ENCODE data around the gene CHRM1.

CHRM1 gene

DNA sequence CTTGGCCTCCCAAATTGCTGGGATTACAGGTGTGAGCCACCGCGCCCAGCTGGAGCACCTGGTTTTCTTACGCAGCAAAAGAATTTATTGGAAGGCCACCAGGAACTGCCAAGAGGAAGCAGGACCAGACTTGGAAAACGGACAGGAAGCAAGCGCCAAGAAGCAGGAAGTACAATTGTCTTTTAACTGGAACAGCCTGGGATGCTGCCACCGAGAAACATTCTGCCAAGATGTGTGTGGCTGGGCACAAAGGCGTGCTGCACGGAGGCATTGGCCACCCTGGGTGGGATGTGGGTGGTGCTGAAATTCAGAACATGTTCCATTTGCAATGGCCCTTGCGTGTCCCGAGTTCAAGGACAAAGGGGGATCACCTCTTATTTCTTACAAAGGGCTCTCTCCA lies 25.1 kb downstream of the CHRM1 start:
- H3K9ac ChIP-seq (ENCODE audit: low read length): no peak overlapping the region
- no peaks in the 10 kb centered on the region for H3K79me2 ChIP-seq (ENCODE audit: control insufficient read depth, insufficient read depth, low read length)
- H2BK5ac ChIP-seq (ENCODE audit: low read length): no peak overlapping the region
- no peak overlapping the region for H3K56ac ChIP-seq (ENCODE audit: low read length)
- no peak overlapping the region for H4K5ac ChIP-seq (ENCODE audit: low read length)
- no peaks in the 10 kb centered on the region for H3K36me3 ChIP-seq (ENCODE audit: control insufficient read depth, insufficient read depth, low read length)
- H2BK15ac ChIP-seq (replicated peaks; ENCODE audit: low read depth): no peak overlapping the region
- no peak overlapping the region for H2BK120ac ChIP-seq (ENCODE audit: low read depth, low read length)
- no peak overlapping the region for H3K4me3 ChIP-seq (ENCODE audit: low read length)
- no peak overlapping the region for H3K23ac ChIP-seq (ENCODE audit: low read length)
- H3K4ac ChIP-seq (ENCODE audit: low read depth, low read length): no peak overlapping the region
- H3K79me1 ChIP-seq (ENCODE audit: low read length): no peaks in the 10 kb centered on the region
- no peaks in the 10 kb centered on the region for H3K27me3 ChIP-seq (ENCODE audit: insufficient read depth, low read length, poor library complexity)
- no peak overlapping the region for H3K4me2 ChIP-seq (ENCODE audit: low read length)
- no peak for DNase-seq
- no CpG with 5 or more reads among the region's 10 CpGs for WGBS (ENCODE audit: extremely low coverage, insufficient coverage, low lambda C conversion rate)
- H3K4me1 ChIP-seq (ENCODE audit: control insufficient read depth, low read depth, low read length): no peaks in the 10 kb centered on the region
- H3K18ac ChIP-seq (ENCODE audit: low read length): no peak overlapping the region
- no peak overlapping the region for H3K27ac ChIP-seq (ENCODE audit: low read depth, low read length)
- H4K8ac ChIP-seq (ENCODE audit: low read depth, low read length): no peak overlapping the region
- H2AK5ac ChIP-seq (ENCODE audit: low read length): no peak overlapping the region

DNA sequence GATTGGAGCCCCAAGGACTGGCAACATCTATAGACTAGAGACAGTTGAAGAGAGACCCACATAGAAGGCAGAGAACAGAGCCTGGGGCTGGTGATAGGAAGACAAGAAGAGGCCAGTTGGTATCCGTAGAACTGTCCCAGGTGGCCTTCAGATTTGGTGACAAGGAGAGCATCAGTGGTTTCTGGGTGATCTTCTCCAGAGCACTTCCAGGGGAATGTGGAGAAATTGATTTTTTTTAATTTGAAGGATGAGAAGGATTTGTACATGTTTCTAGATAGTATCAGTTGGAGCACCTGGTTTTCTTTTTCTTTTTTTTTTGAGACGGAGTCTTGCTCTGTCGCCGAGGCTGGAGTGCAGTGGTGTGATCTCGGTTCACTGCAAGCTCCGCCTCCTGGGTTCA lies 25.7 kb downstream of the CHRM1 start:
- Histone ChIP-seq H3K9ac (ENCODE audit: low read length) (no peak overlapping the region), H3K27me3 (ENCODE audit: insufficient read depth, low read length, poor library complexity) (no peaks in the 10 kb centered on the region), H3K23ac (ENCODE audit: low read length) (no peak overlapping the region), H3K4ac (ENCODE audit: low read depth, low read length) (no peak overlapping the region), H3K56ac (ENCODE audit: low read length) (no peak overlapping the region), H4K5ac (ENCODE audit: low read length) (no peak overlapping the region), H3K18ac (ENCODE audit: low read length) (no peak overlapping the region), H3K79me1 (ENCODE audit: low read length) (no peaks in the 10 kb centered on the region), H3K4me3 (ENCODE audit: low read length) (no peak overlapping the region), H2BK15ac (replicated peaks; ENCODE audit: low read depth) (no peak overlapping the region), H3K4me2 (ENCODE audit: low read length) (no peak overlapping the region), H3K4me1 (ENCODE audit: control insufficient read depth, low read depth, low read length) (no peaks in the 10 kb centered on the region), H3K27ac (ENCODE audit: low read depth, low read length) (no peak overlapping the region), H2BK5ac (ENCODE audit: low read length) (no peak overlapping the region), H4K8ac (ENCODE audit: low read depth, low read length) (no peak overlapping the region), H2AK5ac (ENCODE audit: low read length) (no peak overlapping the region), H3K79me2 (ENCODE audit: control insufficient read depth, insufficient read depth, low read length) (no peaks in the 10 kb centered on the region), H2BK120ac (ENCODE audit: low read depth, low read length) (peak overlapping the region; percentile 10), H3K36me3 (ENCODE audit: control insufficient read depth, insufficient read depth, low read length) (no peaks in the 10 kb centered on the region)
- DNase-seq: no peak
- WGBS (ENCODE audit: extremely low coverage, insufficient coverage, low lambda C conversion rate): no CpG with 5 or more reads among the region's 6 CpGs

DNA sequence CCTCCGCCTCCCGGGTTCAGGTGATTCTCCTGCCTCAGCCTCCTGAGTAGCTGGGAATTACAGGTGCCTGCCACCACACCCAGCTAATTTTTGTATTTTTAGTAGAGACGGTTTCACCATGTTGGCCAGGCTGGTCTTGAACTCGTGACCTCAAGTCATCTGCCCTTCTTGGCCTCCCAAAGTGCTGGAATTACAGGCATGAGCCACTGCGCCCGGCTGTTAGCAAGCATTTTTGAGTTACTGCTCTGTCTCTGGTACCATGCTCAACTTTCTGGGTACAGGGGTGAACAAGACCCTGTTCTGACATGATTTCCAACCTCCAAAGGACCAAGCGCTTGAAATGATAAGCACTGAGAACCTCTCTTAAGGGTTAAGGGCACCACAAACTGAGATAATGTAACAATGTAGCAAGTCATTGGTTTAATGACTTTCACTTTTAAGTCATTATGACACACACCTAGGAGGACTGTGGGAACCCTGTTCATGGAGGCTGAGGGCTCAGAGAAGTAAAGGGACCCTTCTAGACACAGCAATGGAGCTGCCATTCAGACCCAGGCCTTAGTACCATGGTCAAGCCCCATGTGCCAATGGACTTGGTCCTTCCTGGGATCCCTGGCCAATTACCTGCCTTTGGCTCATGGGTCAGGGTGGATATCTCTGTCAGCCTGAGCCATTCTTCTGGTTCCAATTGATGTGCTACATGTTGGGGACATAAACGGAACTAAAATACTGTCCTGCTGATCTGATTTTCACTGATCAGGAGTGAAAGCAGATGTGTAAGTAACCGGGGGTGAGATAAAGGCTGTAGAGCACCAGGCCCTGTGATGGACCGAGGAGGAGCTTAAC lies 28.9 kb downstream of the CHRM1 start:
- Histone ChIP-seq H4K8ac (ENCODE audit: low read depth, low read length) (no peak overlapping the region), H3K36me3 (ENCODE audit: control insufficient read depth, insufficient read depth, low read length) (peaks cover 16% of the 10 kb centered on the region), H2BK15ac (replicated peaks; ENCODE audit: low read depth) (no peak overlapping the region), H3K56ac (ENCODE audit: low read length) (no peak overlapping the region), H3K4ac (ENCODE audit: low read depth, low read length) (no peak overlapping the region), H3K4me1 (ENCODE audit: control insufficient read depth, low read depth, low read length) (no peaks in the 10 kb centered on the region), H3K79me2 (ENCODE audit: control insufficient read depth, insufficient read depth, low read length) (no peaks in the 10 kb centered on the region), H3K4me3 (ENCODE audit: low read length) (no peak overlapping the region), H3K23ac (ENCODE audit: low read length) (no peak overlapping the region), H4K5ac (ENCODE audit: low read length) (no peak overlapping the region), H3K4me2 (ENCODE audit: low read length) (no peak overlapping the region), H3K27ac (ENCODE audit: low read depth, low read length) (no peak overlapping the region), H2BK5ac (ENCODE audit: low read length) (no peak overlapping the region), H3K18ac (ENCODE audit: low read length) (no peak overlapping the region), H3K9ac (ENCODE audit: low read length) (no peak overlapping the region), H3K27me3 (ENCODE audit: insufficient read depth, low read length, poor library complexity) (no peaks in the 10 kb centered on the region), H2AK5ac (ENCODE audit: low read length) (no peak overlapping the region), H2BK120ac (ENCODE audit: low read depth, low read length) (no peak overlapping the region), H3K79me1 (ENCODE audit: low read length) (no peaks in the 10 kb centered on the region)
- no CpG with 5 or more reads among the region's 10 CpGs for WGBS (ENCODE audit: extremely low coverage, insufficient coverage, low lambda C conversion rate)
- DNase-seq: no peak

DNA sequence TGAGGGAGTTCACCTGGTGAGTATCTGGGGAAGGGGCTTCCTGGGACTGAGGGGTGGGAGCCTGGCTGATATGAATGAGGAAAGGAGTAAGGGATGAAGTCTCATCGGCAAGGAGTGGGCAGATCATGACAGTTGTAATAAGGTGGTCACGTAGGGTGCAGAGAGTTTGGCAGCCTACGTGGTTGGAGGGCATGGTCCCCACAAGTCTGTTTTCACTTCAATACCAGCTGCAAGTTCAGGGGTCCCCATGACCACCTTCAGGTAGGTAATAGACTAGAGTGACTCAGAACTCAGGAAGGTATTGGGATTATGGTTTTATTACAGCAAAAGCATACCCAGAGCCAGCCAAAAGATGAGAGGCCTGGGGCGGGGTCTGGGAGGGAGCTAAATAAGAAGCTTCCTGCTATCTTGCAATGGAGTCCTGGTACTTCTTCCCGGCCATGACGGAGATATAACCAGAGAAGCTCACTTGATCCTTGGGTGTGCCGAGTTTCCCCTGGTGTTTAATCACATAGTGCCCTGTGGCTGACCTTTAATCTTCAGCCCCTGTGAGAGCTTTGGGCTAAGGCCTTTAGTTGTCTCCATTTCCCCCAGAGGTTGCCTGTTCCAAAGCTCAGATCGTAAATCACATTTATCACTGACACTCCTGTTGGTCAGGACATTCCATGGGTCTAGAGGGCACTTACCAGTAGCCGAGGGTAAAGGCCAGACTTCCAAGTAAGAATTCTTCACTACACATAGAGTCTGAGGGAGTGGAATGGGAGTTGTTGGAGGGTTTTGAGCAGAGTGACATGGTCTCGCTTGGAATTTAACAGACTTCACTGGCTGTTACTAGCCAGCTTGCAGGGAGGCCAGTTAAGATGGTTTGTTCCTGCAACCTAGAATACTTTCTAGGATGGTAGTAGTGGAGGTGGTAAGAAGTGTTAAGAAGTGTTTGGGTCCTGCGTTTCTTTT lies 31.4 kb downstream of the CHRM1 start:
- no CpG with 5 or more reads among the region's 11 CpGs for WGBS (ENCODE audit: extremely low coverage, insufficient coverage, low lambda C conversion rate)
- Histone ChIP-seq H4K5ac (ENCODE audit: low read length) (no peak overlapping the region), H2BK5ac (ENCODE audit: low read length) (no peak overlapping the region), H3K4me2 (ENCODE audit: low read length) (no peak overlapping the region), H3K4me3 (ENCODE audit: low read length) (no peak overlapping the region), H4K8ac (ENCODE audit: low read depth, low read length) (no peak overlapping the region), H2BK120ac (ENCODE audit: low read depth, low read length) (no peak overlapping the region), H3K23ac (ENCODE audit: low read length) (no peak overlapping the region), H3K27ac (ENCODE audit: low read depth, low read length) (no peak overlapping the region), H3K9ac (ENCODE audit: low read length) (no peak overlapping the region), H3K36me3 (ENCODE audit: control insufficient read depth, insufficient read depth, low read length) (peaks cover 28% of the 10 kb centered on the region), H3K79me2 (ENCODE audit: control insufficient read depth, insufficient read depth, low read length) (peaks cover 16% of the 10 kb centered on the region), H3K79me1 (ENCODE audit: low read length) (peaks cover 12% of the 10 kb centered on the region), H3K27me3 (ENCODE audit: insufficient read depth, low read length, poor library complexity) (no peaks in the 10 kb centered on the region), H3K18ac (ENCODE audit: low read length) (no peak overlapping the region), H3K4ac (ENCODE audit: low read depth, low read length) (no peak overlapping the region), H2BK15ac (replicated peaks; ENCODE audit: low read depth) (no peak overlapping the region), H3K56ac (ENCODE audit: low read length) (no peak overlapping the region), H3K4me1 (ENCODE audit: control insufficient read depth, low read depth, low read length) (no peaks in the 10 kb centered on the region), H2AK5ac (ENCODE audit: low read length) (no peak overlapping the region)
- DNase-seq: peak; percentile 69

DNA sequence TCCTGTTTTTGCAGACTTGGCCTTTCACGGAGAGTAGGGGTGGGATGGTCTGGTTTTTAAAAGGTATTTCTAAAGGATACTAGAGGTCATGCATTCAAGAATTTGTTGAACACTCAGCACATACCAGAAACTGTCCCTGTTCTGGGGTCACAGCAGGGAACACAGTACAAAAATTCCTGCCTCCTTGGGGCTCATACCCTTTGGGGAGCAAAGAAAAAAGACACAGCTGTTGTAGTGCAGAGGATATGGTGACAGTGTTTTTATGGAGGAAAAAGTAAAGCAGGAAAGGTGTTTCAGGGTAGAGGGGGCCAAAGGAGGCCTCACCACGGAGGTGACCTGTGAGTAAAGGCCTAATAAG lies 32.1 kb downstream of the CHRM1 start:
- no peak overlapping the region for H3K9ac ChIP-seq (ENCODE audit: low read length)
- H3K56ac ChIP-seq (ENCODE audit: low read length): no peak overlapping the region
- peaks cover 31% of the 10 kb centered on the region for H3K36me3 ChIP-seq (ENCODE audit: control insufficient read depth, insufficient read depth, low read length)
- no peak overlapping the region for H3K18ac ChIP-seq (ENCODE audit: low read length)
- H3K27me3 ChIP-seq (ENCODE audit: insufficient read depth, low read length, poor library complexity): no peaks in the 10 kb centered on the region
- peaks cover 14% of the 10 kb centered on the region for H3K79me1 ChIP-seq (ENCODE audit: low read length)
- H3K4ac ChIP-seq (ENCODE audit: low read depth, low read length): no peak overlapping the region
- DNase-seq: no peak
- WGBS (ENCODE audit: extremely low coverage, insufficient coverage, low lambda C conversion rate): no CpG with 5 or more reads among the region's 2 CpGs
- H3K4me3 ChIP-seq (ENCODE audit: low read length): no peak overlapping the region
- H2BK5ac ChIP-seq (ENCODE audit: low read length): no peak overlapping the region
- H3K79me2 ChIP-seq (ENCODE audit: control insufficient read depth, insufficient read depth, low read length): peaks cover 21% of the 10 kb centered on the region
- no peak overlapping the region for H3K4me2 ChIP-seq (ENCODE audit: low read length)
- H4K8ac ChIP-seq (ENCODE audit: low read depth, low read length): no peak overlapping the region
- no peak overlapping the region for H2BK120ac ChIP-seq (ENCODE audit: low read depth, low read length)
- H4K5ac ChIP-seq (ENCODE audit: low read length): no peak overlapping the region
- H3K4me1 ChIP-seq (ENCODE audit: control insufficient read depth, low read depth, low read length): no peaks in the 10 kb centered on the region
- no peak overlapping the region for H2BK15ac ChIP-seq (replicated peaks; ENCODE audit: low read depth)
- no peak overlapping the region for H3K27ac ChIP-seq (ENCODE audit: low read depth, low read length)
- no peak overlapping the region for H3K23ac ChIP-seq (ENCODE audit: low read length)
- no peak overlapping the region for H2AK5ac ChIP-seq (ENCODE audit: low read length)
